HuH-7 (cell line): ENCODE measurements around the gene XPO6.

Experiments used
- DNase-seq: peaks from one replicate; pipeline ENCODE4 v3.0.0; 2011; ENCODE audit warnings: low spot score

The XPO6 gene

GRCh38 chr16:28183484-28183883 lies 28.3 kb downstream of the XPO6 start:
- DNase-seq, result no peak

- DNase-seq, result no peak
Measured at GRCh38 chr16:28182801-28183200, 29.0 kb downstream of the XPO6 start.

- DNase-seq, result no peak
Measured at GRCh38 chr16:28182183-28182582, 29.6 kb downstream of the XPO6 start.

- DNase-seq, result no peak
Measured at GRCh38 chr16:28181515-28181914, 30.2 kb downstream of the XPO6 start.

- no peak for DNase-seq
Measured at GRCh38 chr16:28180655-28181460, 30.9 kb downstream of the XPO6 start.

- no peak for DNase-seq
Measured at GRCh38 chr16:28179354-28179753, 32.4 kb downstream of the XPO6 start.

GRCh38 chr16:28175715-28176114 lies 36.0 kb downstream of the XPO6 start:
- no peak for DNase-seq

GRCh38 chr16:28172336-28172735 lies 39.4 kb downstream of the XPO6 start:
- DNase-seq, result no peak

- DNase-seq, result no peak
Measured at GRCh38 chr16:28171816-28172215, 39.9 kb downstream of the XPO6 start.

- DNase-seq, result no peak
Measured at GRCh38 chr16:28168991-28169554, 42.7 kb downstream of the XPO6 start.

- no peak for DNase-seq
Measured at GRCh38 chr16:28167730-28168129, 44.0 kb downstream of the XPO6 start.

GRCh38 chr16:28167221-28167620 lies 44.5 kb downstream of the XPO6 start:
- no peak for DNase-seq

GRCh38 chr16:28166394-28167208 lies 45.2 kb downstream of the XPO6 start:
- no peak for DNase-seq

- no peak for DNase-seq
Measured at GRCh38 chr16:28165598-28165997, 46.2 kb downstream of the XPO6 start.

GRCh38 chr16:28164140-28164539 lies 47.6 kb downstream of the XPO6 start:
- DNase-seq, result no peak

- DNase-seq, result no peak
Measured at GRCh38 chr16:28163699-28164098, 48.1 kb downstream of the XPO6 start.

GRCh38 chr16:28162326-28162877 lies 49.4 kb downstream of the XPO6 start:
- no peak for DNase-seq

- no peak for DNase-seq
Measured at GRCh38 chr16:28161626-28162025, 50.1 kb downstream of the XPO6 start.

GRCh38 chr16:28158136-28158535 lies 53.6 kb downstream of the XPO6 start:
- DNase-seq, result no peak

GRCh38 chr16:28156056-28156680 lies 55.6 kb downstream of the XPO6 start:
- DNase-seq, result no peak

GRCh38 chr16:28155293-28155692 lies 56.5 kb downstream of the XPO6 start:
- no peak for DNase-seq

GRCh38 chr16:28151180-28151579 lies 60.6 kb downstream of the XPO6 start:
- DNase-seq, result no peak
